GM15510 (cell line): ENCODE data around the gene ZNF236.

ENCODE experiments used
- POLR2A ChIP-seq: IDR thresholded peaks from 3 replicates; pipeline ENCODE4 v1.6.1; 2011; ENCODE audit warnings: borderline replicate concordance; ENCODE audit not compliant: insufficient read length; ENCODE audit errors: extremely low read depth

ZNF236 gene

DNA sequence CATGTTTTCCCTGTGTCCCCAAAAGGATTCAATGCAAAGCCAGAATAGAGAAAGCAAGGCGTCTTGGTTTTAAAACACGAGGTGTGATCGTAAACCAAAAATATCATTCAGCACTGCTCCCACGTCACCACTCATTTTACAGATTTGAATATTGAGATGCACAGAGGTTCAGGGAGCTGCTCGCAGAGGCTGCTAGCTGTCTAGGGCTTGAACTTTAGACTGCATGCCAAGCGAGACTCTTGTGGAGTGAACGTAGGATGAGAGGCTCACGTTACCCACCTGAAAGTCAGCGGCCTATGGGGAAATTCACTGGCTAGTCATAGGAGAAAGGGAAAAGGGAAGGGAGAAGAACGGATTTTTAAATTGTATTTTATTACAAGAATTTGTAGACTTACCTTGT lies 180.1 kb downstream of the ZNF236 start:
- no peak for TF ChIP-seq POLR2A

GRCh38 chr18:77003316-77003715 lies 181.0 kb downstream of the ZNF236 start:
- no peak for TF ChIP-seq POLR2A

GRCh38 chr18:77004555-77005380 lies 182.4 kb downstream of the ZNF236 start:
- TF ChIP-seq POLR2A, result no peak

GRCh38 chr18:77005651-77006195 lies 183.4 kb downstream of the ZNF236 start:
- TF ChIP-seq POLR2A, result no peak

- no peak for TF ChIP-seq POLR2A
These were observed 184.2 kb downstream of the ZNF236 start for GRCh38 chr18:77006305-77007175.

GRCh38 chr18:77007251-77007650 lies 184.9 kb downstream of the ZNF236 start:
- no peak for TF ChIP-seq POLR2A

DNA sequence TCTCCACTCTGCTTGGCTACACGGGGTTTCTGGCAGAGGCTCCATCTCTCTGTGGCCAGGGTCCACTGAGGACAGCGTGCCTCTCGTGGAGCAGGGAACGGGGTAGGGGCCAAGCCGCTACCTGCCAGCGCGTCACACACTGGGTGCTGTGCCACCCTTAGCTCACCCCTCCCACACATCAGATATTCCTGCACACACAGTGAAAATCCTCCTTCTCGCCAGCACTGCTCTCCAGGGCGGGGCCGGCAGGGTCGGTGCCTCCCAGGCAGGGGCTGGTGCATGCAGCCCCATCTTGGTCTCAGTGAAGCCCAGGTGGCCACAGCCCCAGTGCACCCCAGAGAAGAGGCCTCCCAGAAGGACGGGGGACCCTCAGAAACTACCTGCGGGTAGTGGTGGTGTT lies 185.6 kb downstream of the ZNF236 start:
- TF ChIP-seq POLR2A, result no peak

DNA sequence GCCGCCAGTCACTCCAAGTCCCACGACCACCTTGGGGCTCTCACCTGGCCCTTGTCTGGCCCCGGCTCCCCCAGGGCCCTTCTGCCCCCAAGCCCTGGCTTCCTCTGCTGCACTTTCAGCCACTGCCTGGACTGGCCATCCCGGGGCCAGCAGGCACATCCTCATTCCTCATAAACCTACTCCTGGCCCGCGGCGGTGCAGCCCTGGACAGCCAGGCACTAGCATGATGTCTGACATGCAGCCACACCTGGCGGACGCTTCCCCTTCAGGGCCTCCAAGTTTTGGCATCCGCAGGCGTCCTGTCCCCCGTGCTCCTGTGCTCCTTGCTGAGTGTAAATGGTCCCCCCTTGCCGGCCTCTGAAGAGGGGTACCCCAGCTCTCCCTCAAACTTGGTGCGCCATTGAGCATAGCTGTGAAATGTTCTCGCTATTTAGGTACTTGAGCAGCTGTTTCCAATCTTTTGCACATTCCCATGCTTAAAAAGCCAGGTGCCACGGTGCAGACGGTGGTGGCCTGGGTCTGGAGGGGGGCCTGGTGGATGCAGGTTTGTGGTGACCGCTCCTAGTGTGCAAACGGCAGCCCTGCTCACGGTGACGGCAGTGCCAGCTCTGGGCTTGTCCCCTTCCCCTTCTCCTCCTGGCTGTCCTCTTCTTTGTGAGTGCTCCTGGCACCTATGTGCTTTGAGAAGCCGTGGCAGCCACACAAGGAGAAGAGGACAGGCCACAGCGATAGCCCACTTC lies 186.4 kb downstream of the ZNF236 start:
- no peak for TF ChIP-seq POLR2A

DNA sequence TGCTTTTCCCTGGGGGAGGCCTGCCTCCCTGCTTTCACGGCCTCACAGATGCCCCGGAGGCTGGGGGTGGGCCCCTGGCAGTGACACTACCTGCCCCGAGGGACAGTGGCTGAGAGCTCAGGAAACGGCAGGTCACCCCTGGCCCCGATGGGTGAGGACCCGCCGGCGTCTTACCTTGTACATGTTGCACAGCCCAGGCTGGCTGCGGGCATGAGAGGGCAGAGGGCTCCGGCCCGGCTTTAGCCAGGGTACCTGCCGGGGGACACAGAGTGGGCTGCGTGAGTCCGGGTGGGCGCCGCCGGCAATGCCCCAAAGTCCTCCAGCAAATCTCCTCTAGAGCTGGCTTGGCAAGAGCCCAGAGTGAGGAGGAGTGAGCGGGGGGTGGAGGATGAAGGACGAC lies 187.3 kb downstream of the ZNF236 start:
- TF ChIP-seq POLR2A, result no peak

DNA sequence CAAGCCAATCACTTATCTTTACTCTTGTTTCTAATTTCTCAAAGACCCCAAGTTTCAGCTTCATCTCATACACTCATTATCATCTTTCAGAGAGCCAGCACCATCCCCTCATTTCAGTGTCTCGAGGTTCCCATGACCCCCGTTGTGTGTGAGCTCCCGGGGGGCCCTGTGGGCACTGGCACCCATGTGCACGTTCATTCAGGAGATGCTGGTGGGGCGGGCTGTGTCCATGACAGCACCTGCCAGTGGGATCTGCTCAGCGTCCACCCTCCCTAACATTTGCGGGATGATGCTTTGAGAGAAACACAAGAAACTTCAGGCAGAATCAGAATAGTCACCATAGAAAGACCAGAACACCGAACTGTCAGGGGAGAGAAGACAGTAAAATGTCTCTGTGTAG lies 189.8 kb downstream of the ZNF236 start:
- TF ChIP-seq POLR2A, result no peak

DNA sequence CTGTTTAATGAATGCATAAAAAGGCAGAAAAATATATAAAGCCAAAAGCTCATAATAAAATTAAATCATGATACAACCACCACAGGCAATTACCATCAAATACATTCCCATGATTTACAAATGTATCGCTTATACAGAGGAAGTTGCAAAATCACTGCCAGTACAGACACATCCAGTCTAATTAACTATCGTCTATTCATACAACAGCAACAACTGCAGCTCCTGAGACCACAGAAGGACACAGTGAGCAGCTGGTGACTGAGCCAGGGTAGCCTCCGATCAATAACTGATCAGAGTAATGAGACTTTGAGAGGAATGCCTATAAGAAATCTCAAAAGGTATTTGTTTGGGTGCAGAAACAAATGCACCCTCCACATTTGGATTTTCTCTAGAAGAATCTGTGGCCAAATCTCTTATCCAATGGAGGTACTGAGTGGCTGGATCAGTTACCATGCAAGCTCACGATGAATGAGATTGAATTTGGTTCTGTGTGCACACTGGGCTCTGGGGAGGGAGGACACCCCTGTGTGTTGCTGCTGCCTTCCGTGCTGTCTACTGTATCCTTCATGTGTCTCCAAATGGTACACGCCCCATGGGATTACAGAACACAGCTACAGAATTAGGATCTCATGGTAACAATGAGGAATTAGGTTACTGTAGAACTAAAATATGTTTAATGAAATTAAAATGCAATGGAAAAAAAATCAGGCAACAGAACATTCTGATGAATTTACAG lies 190.6 kb downstream of the ZNF236 start:
- no peak for TF ChIP-seq POLR2A

- TF ChIP-seq POLR2A, result no peak
These were observed 191.6 kb downstream of the ZNF236 start for GRCh38 chr18:77013811-77014521.

- TF ChIP-seq POLR2A, result no peak
These were observed 192.2 kb downstream of the ZNF236 start for GRCh38 chr18:77014538-77014937.
